EH (cell line): ENCODE data around the gene RUNX2.

ENCODE experiments used
- DNase-seq: peaks from one replicate; pipeline ENCODE4 v3.0.0-alpha.2; 2015; ENCODE audit warnings: low read depth

Gene RUNX2

DNA sequence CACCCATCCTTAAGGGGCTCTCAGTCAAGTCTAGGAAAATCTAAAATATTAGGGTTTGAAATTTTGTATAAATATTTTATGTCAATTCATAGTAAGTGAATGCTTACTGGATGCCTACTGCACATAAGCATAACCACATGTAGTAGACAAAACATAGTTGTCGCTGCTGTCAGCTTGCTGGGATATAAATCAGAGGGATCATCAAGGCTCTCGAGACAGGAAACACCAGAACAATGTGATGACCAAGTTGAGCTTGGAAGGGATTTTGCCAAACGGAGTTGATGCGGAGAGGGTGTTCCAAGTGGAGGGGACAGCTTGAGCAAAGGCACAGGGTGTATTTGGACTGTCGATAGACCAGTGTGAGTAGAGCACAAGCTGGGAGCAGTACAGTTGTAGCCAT, 155.4 kb downstream of the RUNX2 start:
- peak; percentile 43 for DNase-seq

DNA sequence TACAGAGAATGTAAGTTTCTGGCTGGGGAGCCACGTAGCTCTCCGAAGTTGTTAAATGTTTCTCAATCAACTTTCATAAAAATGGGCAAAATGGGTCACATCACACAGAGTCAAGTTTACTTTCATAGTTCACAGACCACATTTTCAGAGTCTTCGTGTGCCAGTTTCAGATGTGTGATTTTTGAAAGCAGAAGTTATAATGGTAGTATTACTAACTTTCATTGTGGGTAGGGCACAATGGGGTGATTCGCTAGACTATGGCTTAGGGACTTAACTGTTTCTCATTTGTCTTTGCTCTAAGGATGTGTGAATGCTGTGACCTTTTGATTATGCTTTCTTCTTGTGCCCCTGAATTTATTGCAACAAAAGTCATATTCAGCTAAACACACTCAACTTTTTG, 158.6 kb downstream of the RUNX2 start:
- no peak for DNase-seq

DNA sequence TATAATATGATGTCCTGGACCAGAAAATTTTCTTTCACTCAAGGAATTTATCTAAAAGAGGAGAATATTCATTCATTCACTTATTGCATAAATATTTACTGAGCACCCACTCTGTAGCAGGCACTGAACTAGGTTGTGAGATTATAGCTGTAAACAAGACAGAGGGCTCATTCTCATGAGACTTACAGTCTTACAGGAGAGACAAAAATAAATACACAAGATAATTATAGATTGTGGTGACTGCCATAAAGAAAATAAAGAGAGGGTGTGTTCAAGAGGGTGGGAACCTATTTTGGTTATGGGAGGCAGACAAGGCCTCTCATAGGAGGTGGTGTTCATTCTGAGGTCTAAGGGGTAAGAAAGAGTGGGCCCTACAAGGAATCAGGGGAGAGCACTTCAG, 159.5 kb downstream of the RUNX2 start:
- no peak for DNase-seq

DNA sequence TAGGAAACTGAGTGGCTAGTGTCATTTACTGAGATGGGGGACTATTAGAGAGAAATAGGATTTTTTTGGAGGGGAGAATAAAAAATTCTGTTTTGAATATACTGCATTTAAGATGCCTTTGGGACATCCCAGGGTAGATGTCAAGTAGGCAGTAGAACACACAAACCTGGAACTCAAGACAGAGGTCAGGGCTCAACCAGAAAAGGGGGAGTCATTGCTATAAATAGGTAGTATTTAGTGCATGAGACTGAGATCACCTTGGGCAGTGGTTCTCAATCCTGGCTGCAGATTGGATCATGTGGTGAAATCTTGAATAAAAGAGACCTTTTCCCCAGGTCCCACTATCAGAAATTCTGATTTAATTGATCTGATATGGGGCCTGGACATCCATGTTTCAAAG, 160.1 kb downstream of the RUNX2 start:
- DNase-seq: no peak

DNA sequence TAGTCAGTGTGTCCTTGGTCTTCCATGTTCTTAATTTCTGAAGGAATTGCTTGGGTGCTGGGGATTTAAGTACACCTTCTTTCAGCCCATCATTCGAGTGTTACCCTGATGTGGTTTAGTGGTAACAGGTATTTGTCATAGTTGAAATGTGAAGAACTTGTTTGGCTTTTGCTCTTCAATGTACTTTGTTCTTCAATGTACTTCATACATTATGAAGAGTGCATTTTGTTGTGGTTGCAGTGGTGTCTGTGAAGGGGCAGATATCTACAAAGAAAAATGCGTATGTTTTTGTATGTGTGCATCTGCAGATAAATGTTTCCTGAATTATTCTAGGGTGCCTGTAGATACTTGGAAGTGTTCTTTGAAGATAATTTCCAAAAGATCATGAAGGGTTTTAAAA, 160.8 kb downstream of the RUNX2 start:
- no peak for DNase-seq

DNA sequence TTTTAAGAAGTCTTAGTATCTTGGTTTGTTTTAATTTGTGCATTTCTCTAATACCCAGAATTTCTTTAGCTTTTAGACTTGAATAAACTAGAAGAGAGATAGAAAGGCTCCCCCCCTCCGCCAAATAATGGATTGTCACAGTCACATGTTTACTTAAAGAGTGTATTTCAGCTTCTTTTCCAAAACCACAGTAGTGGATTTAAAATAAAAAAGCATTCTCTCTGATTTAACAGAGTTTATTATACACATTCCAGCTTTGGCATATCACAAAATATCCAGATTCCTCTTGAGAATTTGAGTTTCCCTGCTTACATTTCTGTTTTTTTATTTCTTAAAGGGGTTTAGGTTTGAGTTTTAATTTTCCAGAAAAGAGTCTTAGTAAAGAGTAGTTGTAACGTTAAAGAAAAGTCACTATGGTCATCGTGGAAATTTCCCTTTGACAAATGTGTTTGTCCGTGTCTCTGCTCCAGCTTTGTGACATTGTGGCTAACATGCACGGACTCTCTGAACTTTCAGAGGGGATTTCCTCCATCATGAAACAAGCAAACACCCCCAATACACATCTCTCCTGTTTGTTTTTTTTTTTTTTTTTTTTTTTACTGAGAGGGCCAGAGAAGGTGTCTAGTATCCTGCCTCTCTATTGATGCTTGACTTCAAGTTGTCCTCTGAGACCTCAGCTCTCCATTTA, 163.1 kb downstream of the RUNX2 start:
- peak; percentile 10 for DNase-seq

DNA sequence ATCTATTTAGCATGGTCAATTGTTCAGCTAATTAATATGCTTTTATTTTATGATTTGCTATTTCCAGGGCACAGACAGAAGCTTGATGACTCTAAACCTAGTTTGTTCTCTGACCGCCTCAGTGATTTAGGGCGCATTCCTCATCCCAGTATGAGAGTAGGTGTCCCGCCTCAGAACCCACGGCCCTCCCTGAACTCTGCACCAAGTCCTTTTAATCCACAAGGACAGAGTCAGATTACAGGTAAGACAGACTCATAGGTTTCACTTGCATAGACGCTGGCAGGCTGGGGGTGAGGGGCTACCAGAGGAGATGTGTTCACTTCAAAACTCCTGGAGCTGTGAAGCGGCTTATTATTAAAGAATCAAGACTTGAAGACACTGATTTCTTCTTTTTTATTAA, 163.7 kb downstream of the RUNX2 start:
- no peak for DNase-seq

DNA sequence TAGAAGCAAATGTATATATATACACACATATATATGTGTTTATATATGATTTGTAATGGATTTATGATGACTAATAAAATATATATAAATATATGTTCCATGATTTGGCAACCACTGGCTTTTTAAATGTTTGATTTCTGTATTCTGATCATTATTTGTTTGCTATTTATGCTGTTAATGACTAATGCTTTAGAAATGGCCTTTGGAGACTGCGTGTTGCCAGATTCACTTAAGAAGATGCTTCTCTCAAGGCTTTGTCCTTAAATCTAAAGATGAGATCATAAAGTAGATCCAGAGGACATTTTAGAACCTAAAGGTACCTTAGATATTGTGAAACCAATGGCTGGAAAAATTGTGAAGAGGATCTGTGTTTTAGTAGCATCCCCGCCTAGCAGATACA, 165.6 kb downstream of the RUNX2 start:
- DNase-seq: peak; percentile 11

DNA sequence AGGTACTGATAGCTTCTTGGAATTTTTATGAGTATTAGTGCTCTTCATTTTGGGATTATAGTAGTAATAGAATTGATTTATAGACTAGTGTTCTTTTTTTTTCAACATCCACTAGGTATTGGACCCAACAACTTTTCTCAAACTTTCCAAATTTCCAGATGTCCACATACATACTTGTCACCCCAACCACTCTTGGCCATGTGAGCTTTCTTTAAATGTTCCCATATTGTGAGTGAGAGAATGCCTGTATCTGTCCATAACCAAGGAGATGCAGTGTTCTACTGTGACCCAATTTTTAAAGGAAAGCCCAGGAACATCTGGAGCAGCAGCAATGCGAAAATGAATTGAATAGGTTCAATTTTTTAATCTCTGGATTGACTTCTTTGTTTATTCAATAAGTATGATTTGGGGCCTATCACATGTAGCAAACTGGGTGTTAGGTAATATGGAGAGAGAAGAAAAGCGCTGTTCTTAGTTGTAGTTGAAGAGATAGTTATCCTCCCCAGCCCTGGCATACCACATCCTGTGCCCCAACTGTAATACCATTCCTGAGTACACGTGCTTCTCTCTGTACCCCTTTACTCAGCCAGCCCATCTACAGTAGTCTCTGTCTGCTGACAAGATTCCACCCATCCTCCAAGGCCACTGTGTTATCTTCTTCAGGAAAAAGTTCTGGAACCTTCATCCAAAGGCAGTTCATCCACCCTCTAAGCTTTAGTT, 166.4 kb downstream of the RUNX2 start:
- DNase-seq: no peak

DNA sequence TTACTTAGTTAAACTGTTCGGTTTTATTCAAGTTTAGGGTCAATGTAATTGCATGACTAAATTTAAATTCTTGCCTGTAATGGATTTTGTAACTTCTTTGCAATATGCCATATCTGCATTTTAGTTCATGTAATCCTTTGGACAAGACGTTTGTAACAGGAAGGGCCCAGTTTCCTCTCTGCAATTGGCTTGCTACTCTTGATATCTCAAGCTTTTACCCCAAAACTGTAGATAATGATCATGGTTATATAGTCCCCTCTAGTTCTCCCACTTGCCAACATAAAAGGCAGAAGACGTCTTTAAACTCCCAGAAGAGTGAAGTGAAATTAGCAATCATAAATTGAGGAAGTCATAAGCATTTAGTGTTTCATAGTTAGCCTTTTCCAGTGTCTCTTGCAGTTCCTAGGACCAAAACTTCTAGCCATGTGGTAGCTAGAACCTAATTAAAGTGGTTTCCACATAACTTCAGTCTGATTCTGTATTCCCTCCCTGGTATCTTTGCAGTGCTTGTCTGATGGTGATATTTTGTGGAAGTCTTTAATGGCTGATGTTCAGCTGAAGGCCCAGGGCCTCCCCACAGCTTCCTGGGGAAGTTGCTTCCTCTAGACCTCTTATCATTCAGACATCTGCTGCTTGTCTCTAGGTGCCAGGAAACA, 167.4 kb downstream of the RUNX2 start:
- DNase-seq: no peak

DNA sequence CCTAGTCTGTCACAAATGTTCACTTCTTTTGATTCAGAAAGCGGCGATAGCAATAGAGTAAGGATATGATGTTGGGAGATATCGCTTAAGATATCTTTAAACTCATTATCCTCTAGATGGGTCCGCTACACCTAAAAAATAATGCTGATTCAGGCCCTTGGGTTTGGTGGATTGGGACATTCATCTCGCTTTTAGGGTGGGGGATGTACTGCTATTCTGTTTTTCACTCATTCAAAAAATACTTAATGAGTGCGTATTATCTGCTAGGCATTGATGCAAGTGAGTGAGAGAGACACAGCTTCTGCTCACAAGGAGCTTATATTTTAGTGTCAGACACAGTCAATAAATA, 167.9 kb downstream of the RUNX2 start:
- no peak for DNase-seq

DNA sequence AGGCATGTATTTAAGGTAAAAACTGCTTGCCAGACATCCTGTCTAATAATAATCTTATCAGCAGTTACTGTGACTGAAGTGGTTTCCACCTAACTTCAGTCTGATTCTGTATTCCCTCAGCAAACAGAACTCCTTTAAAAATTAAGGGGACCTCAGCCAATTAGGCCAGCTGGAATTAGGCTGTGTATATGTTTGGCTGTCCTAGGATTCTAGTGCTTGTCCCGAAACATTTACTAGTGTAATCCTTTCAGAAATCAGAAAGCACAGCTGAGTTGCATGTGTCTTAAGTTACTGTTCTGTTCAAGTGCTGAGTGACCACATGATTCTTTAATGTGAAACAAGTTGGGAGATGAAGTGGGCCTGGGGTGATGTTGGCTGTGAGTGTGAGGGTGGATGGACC, 170.5 kb downstream of the RUNX2 start:
- no peak for DNase-seq

DNA sequence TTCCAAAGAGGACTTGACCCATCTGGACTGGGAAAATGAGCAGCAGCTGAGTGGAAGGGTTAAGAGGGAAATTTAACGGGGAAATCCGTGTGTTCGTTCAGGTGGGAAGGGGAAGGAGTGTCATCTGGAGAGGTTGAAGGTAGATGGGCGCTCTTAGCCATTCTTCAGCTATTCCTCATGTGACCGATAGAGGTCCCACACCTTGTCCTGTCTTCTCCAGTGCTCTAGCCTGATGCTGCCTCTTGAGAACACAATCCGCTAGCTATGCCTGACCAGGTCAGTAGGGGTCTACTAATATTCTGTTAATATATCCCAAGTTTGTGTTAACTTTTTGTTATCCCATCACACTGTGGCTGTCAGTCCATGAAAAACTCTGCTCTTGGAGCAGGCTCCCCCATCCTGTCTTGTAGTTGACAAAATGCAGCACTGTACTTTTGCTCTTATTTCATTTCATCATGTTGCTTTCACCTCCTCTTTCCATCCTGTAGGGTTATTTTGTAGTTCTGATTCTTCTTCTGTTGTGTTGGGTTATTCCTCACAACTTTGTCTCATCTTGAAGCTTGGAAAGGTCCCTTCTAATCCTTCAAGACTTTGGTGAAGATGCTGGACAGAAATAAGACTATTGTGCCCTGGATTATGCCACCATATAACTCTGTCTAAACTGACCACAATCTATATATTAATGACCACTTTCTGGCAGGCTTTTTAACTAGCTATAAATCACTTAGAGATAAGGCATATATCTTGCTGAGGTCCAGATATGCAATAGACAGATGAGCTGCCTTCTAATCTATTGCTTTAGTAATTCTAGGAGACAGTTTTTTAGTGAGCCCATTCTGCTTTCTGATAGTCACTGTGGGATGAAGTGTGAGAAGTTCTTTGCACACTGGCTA, 173.0 kb downstream of the RUNX2 start:
- DNase-seq: no peak

DNA sequence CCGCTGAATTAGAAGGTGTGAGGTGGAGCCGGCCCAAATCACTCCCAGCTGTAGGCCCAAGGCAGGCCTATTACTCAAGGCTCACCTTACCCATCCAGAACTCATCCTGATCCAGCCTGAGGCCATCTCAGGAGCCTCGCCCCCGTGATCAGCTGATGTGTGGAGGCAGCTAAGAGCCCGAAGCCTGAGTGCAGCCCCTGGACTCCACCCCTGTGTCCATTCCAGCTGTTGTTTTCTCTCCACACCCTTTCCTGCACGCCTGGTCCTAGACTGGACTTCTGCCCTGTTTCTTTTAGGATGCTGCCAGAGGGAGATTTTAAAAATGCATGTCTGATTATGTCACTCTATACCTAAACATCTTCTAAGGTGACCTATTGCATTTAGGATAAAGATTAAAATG, 174.3 kb downstream of the RUNX2 start:
- DNase-seq: no peak

DNA sequence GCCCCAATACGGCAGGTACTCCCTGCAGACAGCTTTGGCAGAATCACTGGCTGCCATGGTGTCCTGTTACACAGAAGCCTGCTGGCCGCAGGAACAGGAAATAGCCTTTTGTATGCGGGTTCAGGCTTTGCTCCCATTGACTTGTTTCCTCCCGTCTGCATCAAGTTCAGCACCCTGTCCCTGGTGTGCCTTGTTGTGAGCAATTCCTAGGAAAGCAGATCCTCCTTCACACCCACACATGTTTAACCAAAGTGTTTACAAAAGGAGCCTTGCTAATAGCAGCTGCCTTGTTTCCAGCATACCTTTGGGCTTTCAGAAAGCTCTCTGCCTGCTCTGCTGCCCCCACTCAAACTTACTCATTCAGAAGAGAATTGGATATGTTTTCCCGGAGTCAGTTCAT, 176.8 kb downstream of the RUNX2 start:
- DNase-seq: peak; percentile 76

DNA sequence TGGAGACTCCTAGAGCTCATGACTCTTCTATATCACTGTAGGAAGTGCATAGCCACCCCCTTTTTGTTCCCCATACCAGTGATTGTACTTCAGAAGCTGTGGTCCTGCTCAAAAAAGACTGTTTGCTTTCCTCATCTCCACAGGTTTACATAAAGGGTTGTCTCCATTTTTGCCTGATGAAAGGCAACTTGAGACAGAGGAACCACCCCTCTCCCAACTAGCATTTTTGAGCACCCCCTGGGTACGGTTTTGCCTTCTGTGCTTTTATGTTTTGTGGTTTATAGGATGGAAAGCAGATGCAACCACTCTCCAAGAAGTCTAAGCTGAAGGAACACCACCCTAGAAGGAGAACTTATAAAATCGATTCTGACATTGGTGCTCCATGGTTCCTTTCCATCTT, 177.3 kb downstream of the RUNX2 start:
- no peak for DNase-seq

DNA sequence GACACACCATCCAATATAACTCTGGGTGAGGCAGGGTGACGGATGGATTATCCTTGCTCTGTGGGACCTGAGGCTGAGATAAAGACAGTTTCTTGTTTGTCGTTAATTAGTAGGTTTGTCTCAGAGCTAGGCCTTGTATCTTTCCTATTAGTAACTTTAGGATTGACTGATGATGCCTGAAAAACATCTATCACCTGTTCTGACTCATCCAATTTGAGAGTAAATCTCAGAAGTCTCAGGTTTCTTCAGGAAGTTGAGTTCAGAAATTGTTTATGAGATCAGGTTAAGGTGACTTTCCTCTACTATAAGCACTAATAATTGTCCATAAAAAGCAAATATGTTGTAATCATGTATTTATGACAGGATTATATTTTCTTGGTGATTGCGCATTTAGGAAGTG, 179.1 kb downstream of the RUNX2 start:
- no peak for DNase-seq

DNA sequence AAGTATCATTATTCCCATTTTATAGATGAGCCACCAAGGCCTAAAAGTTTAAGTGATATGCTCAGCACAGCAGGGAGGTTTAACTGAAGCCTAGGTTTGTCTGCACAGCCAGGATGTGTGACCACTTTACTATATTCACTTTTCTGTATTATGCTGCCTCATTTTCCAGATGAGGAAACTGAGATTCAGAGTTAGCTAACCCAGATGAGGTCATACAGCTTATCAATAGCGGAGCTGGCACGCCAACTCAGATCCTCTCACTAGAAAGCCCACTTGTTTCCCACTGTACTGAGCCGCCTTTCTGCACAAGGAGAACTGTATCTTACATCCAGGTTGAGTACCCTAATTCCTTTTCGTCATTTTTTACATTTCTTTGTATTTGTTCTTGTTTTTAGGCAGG, 181.3 kb downstream of the RUNX2 start:
- DNase-seq: no peak

DNA sequence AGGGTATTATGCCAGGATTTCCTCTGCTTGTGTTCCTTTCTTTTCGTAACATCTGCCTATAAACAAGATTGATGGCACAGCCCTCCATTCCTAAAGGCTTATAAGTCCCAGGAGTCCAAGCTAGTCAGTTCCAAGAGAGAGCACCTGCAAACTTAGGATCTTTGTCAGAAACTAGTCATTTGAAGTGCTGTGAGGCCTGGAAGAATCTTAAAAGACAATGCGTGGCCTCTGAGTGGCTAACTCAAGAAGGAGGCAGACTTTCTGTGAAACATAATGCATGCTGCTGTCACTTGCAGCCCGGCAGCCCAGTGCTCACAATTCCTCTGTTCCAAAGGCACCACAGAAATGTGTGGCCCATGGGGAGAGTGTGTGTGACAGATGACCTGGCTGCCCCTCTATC, 184.6 kb downstream of the RUNX2 start:
- DNase-seq: no peak

DNA sequence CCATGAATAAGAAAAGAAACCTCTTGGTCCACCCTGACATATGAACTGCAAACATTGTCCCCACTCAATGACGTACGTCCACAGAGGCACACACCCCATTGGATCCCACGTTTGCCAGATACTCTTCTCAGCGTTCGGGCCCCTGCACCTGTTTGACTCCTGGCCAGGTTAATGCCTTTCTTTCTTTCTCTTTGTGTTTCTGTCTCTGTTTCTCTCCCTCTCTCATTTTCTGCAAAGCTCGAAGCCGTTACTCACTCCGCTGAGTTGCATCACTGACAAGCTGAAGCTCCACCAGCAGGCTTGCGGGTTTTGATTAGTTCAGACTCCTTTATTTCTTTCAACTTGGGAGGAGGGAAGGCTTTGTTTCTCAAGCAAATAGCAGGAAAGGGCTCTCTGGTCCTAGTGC, 185.1 kb downstream of the RUNX2 start:
- no peak for DNase-seq

DNA sequence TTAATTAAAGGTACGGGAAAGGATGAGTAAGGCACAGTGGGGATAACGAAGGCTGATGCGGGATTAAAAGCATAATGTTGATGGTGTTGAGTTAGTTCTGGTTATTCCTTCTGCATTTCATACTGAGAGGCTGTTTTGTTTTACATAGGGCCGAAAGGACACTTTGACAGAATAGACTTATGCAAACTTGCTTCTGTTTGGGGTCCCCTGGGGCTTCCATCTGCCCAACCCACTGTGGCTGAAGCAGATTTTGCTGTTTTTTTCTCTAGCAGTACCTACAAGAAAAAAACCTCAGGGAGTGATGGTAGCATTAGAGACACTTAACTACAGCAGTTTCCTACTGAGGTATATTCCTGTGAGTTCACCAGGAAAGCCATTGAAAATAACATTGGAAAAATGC, 185.7 kb downstream of the RUNX2 start:
- no peak for DNase-seq

DNA sequence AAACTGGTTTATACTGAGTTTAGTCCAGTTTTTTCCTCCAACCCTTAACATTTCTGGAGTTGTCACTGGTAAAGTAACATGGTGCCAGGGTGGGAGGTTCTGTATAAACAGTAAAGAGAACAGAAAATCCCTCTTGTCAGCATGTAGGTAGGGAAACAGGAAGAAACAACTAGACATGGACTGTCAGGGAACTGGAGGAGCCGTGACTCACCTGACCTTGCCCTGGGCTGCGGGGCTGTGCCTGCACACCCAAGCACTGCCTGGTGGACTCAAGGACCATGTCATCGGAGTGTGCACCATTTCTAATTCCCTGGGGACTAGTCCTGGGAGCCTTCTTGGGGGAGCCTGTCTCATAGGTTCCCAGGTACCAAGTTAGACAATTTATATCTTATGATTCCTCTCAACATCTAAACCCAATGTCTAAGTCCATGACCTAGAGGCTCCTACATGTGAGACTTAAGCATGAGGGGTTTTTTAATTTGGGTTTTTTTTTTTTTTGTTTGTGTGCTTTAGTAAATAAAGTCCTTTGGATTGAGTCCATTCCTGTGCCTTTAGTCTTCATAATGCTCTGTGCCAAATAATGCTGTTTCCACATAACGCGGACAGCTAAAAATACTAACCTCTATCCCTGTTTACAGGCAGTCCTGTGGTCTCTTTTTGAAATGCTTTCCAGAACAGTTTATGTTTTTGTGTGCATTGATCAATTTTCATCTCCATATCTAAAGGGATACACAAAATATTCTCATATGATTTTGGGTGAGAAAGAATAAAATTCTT, 186.5 kb downstream of the RUNX2 start:
- DNase-seq: no peak
